ENCODE results near the gene ADIPOR2. TPM values are rescaled to one million over a fixed set of nuclear protein-coding genes. Genes with fewer than 3 reads are reported as not detected.

ADIPOR2 gene
- polyA plus RNA-seq, 2 of the 4 experiments (the other 2 are of a cell fraction) = 60.4 to 65.4 TPM

DNA sequence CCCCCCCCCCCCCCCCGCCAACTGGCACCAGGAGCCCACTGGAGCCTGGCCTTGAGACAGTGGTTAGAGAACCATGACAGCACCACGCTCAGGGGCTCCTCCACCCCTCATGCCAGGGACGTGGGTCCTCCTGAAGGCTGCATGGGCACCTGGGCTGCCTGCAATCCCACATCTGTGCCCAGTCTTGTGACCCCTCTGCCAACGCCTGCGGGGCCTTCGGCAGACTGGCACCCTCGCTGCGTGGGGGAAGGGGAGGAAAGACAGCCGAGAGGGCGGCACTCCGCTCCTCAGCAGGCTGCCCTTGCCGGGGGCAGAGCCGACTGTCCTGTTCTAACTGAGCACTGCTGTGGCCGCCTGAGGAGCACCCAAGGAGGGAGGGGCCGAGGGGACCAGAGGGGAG, 135.5 kb downstream of the ADIPOR2 start:
- no peak for DNase-seq (ENCODE audit: low read depth in 1 of 2, low spot score in 1 of 2)
- Histone ChIP-seq H3K4me2 (no peak overlapping the region), H3K27ac (no peak overlapping the region), H3K4me1 (no peaks in the 10 kb centered on the region), H3K4me3 (no peak overlapping the region), H3K9me3 (no peaks in the 10 kb centered on the region)
- FAIRE-seq = no peak
- no peak for TF ChIP-seq MAZ (IDR thresholded peaks at IDR 0.05; ENCODE audit: borderline replicate concordance, low read depth, low read length)
- no peak for TF ChIP-seq FOSB (CRISPR knock-in tag; IDR thresholded peaks at IDR 0.05)
- no peak for TF ChIP-seq MAFK (IDR thresholded peaks at IDR 0.05; ENCODE audit: partially characterized antibody)
- TF ChIP-seq JUNB (IDR thresholded peaks at IDR 0.05) = no peak
- 37% methylated on average over 5 of the region's 15 CpGs for WGBS (ENCODE audit: missing lambda C conversion rate)
- ATAC-seq = no peak
- POLR2A ChIA-PET = no interaction called here
- CTCF ChIA-PET = interaction anchor here (1.9 kb wide), 1 partner anchor 15 kb away, joined by 5 read pairs; no protein-coding TSS in a partner anchor

DNA sequence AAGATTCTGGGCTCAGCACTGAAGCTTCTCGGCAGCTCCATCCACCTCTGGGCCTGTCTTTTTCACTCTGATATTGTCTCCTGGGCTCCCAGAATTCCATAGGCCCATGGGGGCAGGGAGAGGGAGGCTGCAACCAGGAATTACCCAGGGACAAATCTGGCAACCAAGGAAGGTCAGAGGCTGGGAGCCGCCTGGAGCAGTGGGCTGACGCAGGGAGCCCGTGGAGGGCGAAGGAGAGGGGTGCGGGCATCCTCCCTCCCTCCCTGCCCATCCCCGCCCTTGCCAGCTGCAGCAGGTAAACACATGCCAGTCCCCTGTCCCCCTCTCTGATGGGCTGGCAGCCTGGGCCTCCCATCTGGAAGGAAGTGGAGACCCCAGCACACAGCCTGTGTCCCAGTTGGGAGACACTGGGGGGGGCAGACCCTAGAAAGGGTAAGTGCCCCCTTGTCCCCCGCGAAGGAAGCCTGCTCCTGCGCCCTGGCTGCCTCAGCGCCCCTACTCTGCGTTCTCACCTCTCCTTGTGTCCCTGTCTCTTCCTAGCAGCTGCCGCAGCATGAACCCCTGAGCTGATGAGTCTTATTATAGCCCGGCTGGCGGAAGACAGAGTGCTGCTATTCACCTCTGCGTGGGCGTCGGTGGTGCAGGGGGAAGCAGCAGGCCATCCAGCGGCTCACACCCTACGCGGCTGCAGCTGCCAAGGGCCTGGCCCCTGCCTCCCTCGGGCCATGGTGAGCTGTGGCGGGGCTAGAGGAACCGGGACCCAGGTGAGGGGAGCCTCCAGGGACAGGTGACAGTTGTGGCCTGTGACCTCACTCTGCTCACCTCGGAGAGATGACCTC, 136.2 kb downstream of the ADIPOR2 start:
- Histone ChIP-seq H3K4me2 (no peak overlapping the region), H3K27ac (no peak overlapping the region), H3K9me3 (no peaks in the 10 kb centered on the region), H3K4me1 (no peaks in the 10 kb centered on the region), H3K4me3 (no peak overlapping the region)
- no peak for FAIRE-seq
- WGBS (ENCODE audit: missing lambda C conversion rate) = 68% methylated on average over 24 of the region's 25 CpGs
- ChIA-PET CTCF (interaction anchor here (1.7 kb wide), 1 partner anchor 113 kb away, joined by 6 read pairs; no protein-coding TSS in a partner anchor), POLR2A (no interaction called here)
- ATAC-seq = no peak
- no peak for DNase-seq (ENCODE audit: low read depth in 1 of 2, low spot score in 1 of 2)
- TF ChIP-seq EHF (CRISPR knock-in tag; IDR thresholded peaks at IDR 0.05) (no peak), ZFP36 (IDR thresholded peaks at IDR 0.05; ENCODE audit: borderline replicate concordance, partially characterized antibody) (no peak), SREBF2 (IDR thresholded peaks at IDR 0.05) (no peak), MAZ (IDR thresholded peaks at IDR 0.05; ENCODE audit: borderline replicate concordance, low read depth, low read length) (no peak), MYC (IDR thresholded peaks at IDR 0.05; ENCODE audit: borderline replicate concordance, low read length) (no peak), ESRRA (IDR thresholded peaks at IDR 0.05; ENCODE audit: borderline replicate concordance, low read length) (no peak), BHLHE40 (IDR thresholded peaks at IDR 0.05; ENCODE audit: low read depth, low read length) (no peak), HOXB13 (CRISPR knock-in tag; IDR thresholded peaks at IDR 0.05; ENCODE audit: low read depth) (no peak), CBX2 (IDR thresholded peaks at IDR 0.05; ENCODE audit: borderline replicate concordance, low read depth) (no peak), ZSCAN20 (CRISPR knock-in tag; IDR thresholded peaks at IDR 0.05) (no peak), NR3C1 (IDR thresholded peaks at IDR 0.05) (no peak)
- TF ChIP-seq, protein P1, sequence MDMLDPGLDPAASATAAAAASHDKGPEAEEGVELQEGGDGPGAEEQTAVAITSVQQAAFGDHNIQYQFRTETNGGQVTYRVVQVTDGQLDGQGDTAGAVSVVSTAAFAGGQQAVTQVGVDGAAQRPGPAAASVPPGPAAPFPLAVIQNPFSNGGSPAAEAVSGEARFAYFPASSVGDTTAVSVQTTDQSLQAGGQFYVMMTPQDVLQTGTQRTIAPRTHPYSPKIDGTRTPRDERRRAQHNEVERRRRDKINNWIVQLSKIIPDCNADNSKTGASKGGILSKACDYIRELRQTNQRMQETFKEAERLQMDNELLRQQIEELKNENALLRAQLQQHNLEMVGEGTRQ (IDR thresholded peaks at IDR 0.05) = no peak
- TF ChIP-seq, protein P2, sequence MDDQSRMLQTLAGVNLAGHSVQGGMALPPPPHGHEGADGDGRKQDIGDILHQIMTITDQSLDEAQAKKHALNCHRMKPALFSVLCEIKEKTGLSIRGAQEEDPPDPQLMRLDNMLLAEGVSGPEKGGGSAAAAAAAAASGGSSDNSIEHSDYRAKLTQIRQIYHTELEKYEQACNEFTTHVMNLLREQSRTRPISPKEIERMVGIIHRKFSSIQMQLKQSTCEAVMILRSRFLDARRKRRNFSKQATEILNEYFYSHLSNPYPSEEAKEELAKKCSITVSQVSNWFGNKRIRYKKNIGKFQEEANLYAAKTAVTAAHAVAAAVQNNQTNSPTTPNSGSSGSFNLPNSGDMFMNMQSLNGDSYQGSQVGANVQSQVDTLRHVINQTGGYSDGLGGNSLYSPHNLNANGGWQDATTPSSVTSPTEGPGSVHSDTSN (IDR thresholded peaks at IDR 0.05) = no peak
- TF ChIP-seq, protein P3, sequence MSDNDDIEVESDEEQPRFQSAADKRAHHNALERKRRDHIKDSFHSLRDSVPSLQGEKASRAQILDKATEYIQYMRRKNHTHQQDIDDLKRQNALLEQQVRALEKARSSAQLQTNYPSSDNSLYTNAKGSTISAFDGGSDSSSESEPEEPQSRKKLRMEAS (IDR thresholded peaks at IDR 0.05) = no peak
- TF ChIP-seq, protein P4, sequence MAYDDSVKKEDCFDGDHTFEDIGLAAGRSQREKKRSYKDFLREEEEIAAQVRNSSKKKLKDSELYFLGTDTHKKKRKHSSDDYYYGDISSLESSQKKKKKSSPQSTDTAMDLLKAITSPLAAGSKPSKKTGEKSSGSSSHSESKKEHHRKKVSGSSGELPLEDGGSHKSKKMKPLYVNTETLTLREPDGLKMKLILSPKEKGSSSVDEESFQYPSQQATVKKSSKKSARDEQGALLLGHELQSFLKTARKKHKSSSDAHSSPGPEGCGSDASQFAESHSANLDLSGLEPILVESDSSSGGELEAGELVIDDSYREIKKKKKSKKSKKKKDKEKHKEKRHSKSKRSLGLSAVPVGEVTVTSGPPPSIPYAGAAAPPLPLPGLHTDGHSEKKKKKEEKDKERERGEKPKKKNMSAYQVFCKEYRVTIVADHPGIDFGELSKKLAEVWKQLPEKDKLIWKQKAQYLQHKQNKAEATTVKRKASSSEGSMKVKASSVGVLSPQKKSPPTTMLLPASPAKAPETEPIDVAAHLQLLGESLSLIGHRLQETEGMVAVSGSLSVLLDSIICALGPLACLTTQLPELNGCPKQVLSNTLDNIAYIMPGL (CRISPR knock-in tag; IDR thresholded peaks at IDR 0.05; ENCODE audit: borderline replicate concordance) = no peak
- TF ChIP-seq, protein P5, sequence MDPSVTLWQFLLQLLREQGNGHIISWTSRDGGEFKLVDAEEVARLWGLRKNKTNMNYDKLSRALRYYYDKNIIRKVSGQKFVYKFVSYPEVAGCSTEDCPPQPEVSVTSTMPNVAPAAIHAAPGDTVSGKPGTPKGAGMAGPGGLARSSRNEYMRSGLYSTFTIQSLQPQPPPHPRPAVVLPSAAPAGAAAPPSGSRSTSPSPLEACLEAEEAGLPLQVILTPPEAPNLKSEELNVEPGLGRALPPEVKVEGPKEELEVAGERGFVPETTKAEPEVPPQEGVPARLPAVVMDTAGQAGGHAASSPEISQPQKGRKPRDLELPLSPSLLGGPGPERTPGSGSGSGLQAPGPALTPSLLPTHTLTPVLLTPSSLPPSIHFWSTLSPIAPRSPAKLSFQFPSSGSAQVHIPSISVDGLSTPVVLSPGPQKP (IDR thresholded peaks at IDR 0.05; ENCODE audit: low read depth, low read length) = no peak
